ENCODE measurements around the gene VCAN.

The VCAN gene

DNA sequence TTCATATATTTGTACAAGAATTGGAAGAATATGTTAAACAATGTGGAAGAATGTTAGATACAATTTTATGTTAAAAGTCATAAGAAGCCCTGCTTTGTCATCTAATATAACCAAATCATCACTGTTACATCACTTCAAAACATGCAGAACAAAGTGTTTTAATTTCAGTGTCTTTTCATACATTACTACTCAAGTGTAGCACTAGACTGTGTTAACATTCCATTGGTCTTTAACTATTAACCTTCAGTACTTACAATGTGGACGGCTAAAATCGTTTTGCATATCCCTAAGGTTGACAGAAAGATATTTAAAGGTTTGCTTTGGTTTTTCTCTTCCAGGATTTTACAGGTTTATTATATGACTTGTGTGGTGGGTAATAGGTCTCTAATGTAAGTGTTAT, 50.9 kb downstream of the VCAN start:
- H3K36me3 Mint-ChIP-seq (ENCODE audit: low read depth) = peaks cover 88% of the 10 kb centered on the region
- peak overlapping the region in 2 of 3 experiments; percentile 3 to 23 for H3K4me3 Mint-ChIP-seq
- H3K27me3 Mint-ChIP-seq (ENCODE audit: low read depth) = peaks cover 3% of the 10 kb centered on the region
- peak overlapping the region; percentile 77 to 95 (median 91) for H3K27ac Mint-ChIP-seq
- H3K4me1 Mint-ChIP-seq = peaks cover 45% of the 10 kb centered on the region
- no peak for TF ChIP-seq CTCF (IDR thresholded peaks at IDR 0.05; ENCODE audit: unreplicated experiment in 3 of 3)
- H3K9me3 Mint-ChIP-seq = no peaks in the 10 kb centered on the region

- Mint-ChIP-seq H3K4me1 (peaks cover 41% of the 10 kb centered on the region), H3K27me3 (ENCODE audit: low read depth) (peaks cover 3% of the 10 kb centered on the region), H3K4me3 (no peak overlapping the region), H3K36me3 (ENCODE audit: low read depth) (peaks cover 86% of the 10 kb centered on the region), H3K9me3 (no peaks in the 10 kb centered on the region), H3K27ac (peak overlapping the region; percentile 28 to 95 (median 72))
- no peak for TF ChIP-seq CTCF (IDR thresholded peaks at IDR 0.05; ENCODE audit: unreplicated experiment in 3 of 3)
These were observed 52.4 kb downstream of the VCAN start for GRCh38 chr5:83523929-83524328.

- Mint-ChIP-seq H3K9me3 (no peaks in the 10 kb centered on the region), H3K4me3 (no peak overlapping the region), H3K36me3 (ENCODE audit: low read depth) (peaks cover 84% of the 10 kb centered on the region), H3K4me1 (peaks cover 38% of the 10 kb centered on the region), H3K27ac (peak overlapping the region; percentile 28 to 95 (median 72)), H3K27me3 (ENCODE audit: low read depth) (peaks cover 3% of the 10 kb centered on the region)
- TF ChIP-seq CTCF (IDR thresholded peaks at IDR 0.05; ENCODE audit: unreplicated experiment in 3 of 3) = no peak
These were observed 52.8 kb downstream of the VCAN start for GRCh38 chr5:83524345-83524744.

- Mint-ChIP-seq H3K4me1 (peaks cover 35% of the 10 kb centered on the region), H3K27ac (peak overlapping the region in 1 of 3 experiments; percentile 40), H3K27me3 (ENCODE audit: low read depth) (peaks cover 3% of the 10 kb centered on the region), H3K9me3 (no peaks in the 10 kb centered on the region), H3K4me3 (no peak overlapping the region), H3K36me3 (ENCODE audit: low read depth) (peaks cover 78% of the 10 kb centered on the region)
- no peak for TF ChIP-seq CTCF (IDR thresholded peaks at IDR 0.05; ENCODE audit: unreplicated experiment in 3 of 3)
These were observed 53.4 kb downstream of the VCAN start for GRCh38 chr5:83524991-83525390.

DNA sequence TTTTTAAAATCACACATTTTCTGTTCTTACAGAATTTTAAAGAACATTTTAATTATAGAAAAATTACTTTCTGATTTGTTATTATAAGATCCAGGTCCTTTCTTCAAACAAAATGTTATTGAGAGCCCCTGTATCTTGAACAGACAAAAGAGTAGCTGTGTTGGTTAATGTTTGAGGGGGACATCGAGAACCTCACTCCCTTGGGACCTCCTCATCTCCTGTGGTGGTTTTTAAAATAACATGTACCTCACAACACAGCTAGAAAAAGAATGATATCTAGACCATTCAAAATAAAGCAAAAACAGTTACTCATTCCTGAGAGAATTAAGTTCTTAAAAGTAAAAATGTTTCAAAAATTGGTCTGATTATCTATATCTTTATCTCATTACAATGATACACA, 54.7 kb downstream of the VCAN start:
- peak overlapping the region in 1 of 3 experiments; percentile 55 for H3K27ac Mint-ChIP-seq
- H3K4me3 Mint-ChIP-seq = no peak overlapping the region
- peaks cover 78% of the 10 kb centered on the region for H3K36me3 Mint-ChIP-seq (ENCODE audit: low read depth)
- no peaks in the 10 kb centered on the region for H3K9me3 Mint-ChIP-seq
- peaks cover 41% of the 10 kb centered on the region for H3K4me1 Mint-ChIP-seq
- peaks cover 3% of the 10 kb centered on the region for H3K27me3 Mint-ChIP-seq (ENCODE audit: low read depth)
- no peak for TF ChIP-seq CTCF (IDR thresholded peaks at IDR 0.05; ENCODE audit: unreplicated experiment in 3 of 3)

DNA sequence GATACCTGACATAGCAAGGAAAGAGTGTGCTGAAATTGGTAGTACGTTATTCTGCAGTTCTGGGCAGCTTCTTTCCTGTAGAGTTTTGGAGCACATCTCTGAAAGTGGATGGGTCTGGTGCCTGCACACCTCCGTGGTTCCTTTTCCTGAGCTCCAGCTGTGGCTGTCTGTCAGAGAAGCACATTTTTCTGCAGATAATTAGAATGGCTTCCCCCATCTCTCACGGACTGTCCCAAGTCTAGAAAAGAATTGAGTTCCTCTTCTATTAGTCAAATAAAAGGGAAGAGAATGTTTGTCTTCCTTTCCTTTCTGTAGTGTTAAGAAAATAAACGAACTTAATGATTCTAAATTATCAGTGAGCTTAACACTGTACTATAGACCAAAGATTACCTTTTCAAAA, 55.7 kb downstream of the VCAN start:
- peak overlapping the region in 2 of 3 experiments; percentile 45 to 52 for H3K27ac Mint-ChIP-seq
- peaks cover 36% of the 10 kb centered on the region for H3K4me1 Mint-ChIP-seq
- no peak for TF ChIP-seq CTCF (IDR thresholded peaks at IDR 0.05; ENCODE audit: unreplicated experiment in 3 of 3)
- no peak overlapping the region for H3K4me3 Mint-ChIP-seq
- no peaks in the 10 kb centered on the region for H3K9me3 Mint-ChIP-seq
- H3K27me3 Mint-ChIP-seq (ENCODE audit: low read depth) = no peaks in the 10 kb centered on the region
- H3K36me3 Mint-ChIP-seq (ENCODE audit: low read depth) = peaks cover 76% of the 10 kb centered on the region
